HepG2 (cell line): ENCODE results near the gene ABL2. TPM values are rescaled to one million over a fixed set of nuclear protein-coding genes. Genes with fewer than 3 reads are reported as not detected.

Experiments used
- ATAC-seq: fragments of 200-7000 bp; cut with Tn5 transposase; 3 replicates; pipeline ENCODE4 v1.9.1; 2020; ENCODE audit warnings: mild to moderate bottlenecking, moderate library complexity
- BruUV-seq: library from RNA; stranded (reverse); fragments of 400-500 nt; replicated peaks from 2 replicates; lab custom pipeline; 2021; lab: Mats Ljungman, UMichigan
- CTCF ChIA-PET: fragments of 300-600 bp; formaldehyde crosslinking; extraction: SDS; loops from one replicate; lab custom pipeline; 2021; ENCODE audit warnings: low total read pairs, inconsistent platforms, low intra/inter-chr PET ratio; lab: Yijun Ruan, JAX
- POLR2A ChIA-PET: fragments of 350-600 bp; sonication (Branson Sonifier 250); formaldehyde crosslinking; loops from one replicate; lab custom pipeline; 2020; ENCODE audit warnings: antibody characterized with exemption, inconsistent platforms; lab: Yijun Ruan, JAX
- DNase-seq: peaks from one replicate; pipeline ENCODE4 v3.0.0-alpha.2; 2015; ENCODE audit warnings: low spot score
- FAIRE-seq: peaks from 3 replicates; lab custom pipeline; 2011; peaks lifted over from hg19 to GRCh38; lab: Jason Lieb, UNC
- H2AFZ ChIP-seq: one replicate; pipeline ENCODE4 v1.6.1; 2011; ENCODE audit warnings: low read length, inconsistent platforms
- H3K27ac ChIP-seq: fragments of 300-600 bp; 3 replicates; pipeline ENCODE4 v1.8.0; 2011; ENCODE audit warnings: mixed run types, mild to moderate bottlenecking, mixed read lengths, low read length, inconsistent platforms; ENCODE audit not compliant: insufficient read depth; ENCODE audit errors: extremely low read length
- H3K27me3 ChIP-seq, 2 experiments: fragments of 200-600 bp in 1 of 2; 2 replicates in 1 of 2; 3 replicates in 1 of 2; pipeline versions ENCODE4 v1.6.0 to v1.8.0; 2011; ENCODE audit warnings: low read length in 2 of 2, mild to moderate bottlenecking in 2 of 2, moderate library complexity in 2 of 2, inconsistent platforms in 1 of 2; ENCODE audit not compliant: insufficient read depth in 2 of 2, control insufficient read depth in 1 of 2
- H3K36me3 ChIP-seq, 2 experiments: fragments of 200-600 bp in 1 of 2; replicated peaks in 1 of 2; 2 replicates in 1 of 2; 3 replicates in 1 of 2; pipeline versions ENCODE4 v1.5.1 to v1.8.0; 2011; ENCODE audit warnings: low read length in 2 of 2, inconsistent platforms in 1 of 2; ENCODE audit not compliant: insufficient read depth in 2 of 2, control insufficient read depth in 1 of 2
- H3K4me1 ChIP-seq: 2 replicates; pipeline ENCODE4 v1.5.1; 2012; ENCODE audit warnings: low read length, inconsistent platforms; ENCODE audit not compliant: insufficient read depth
- H3K4me2 ChIP-seq: 2 replicates; pipeline ENCODE4 v1.6.0; 2011; ENCODE audit warnings: low read depth, low read length, inconsistent platforms
- H3K4me3 ChIP-seq, 3 experiments: fragments of 200-600 bp in 1 of 3; sonication (generic), shearing (Covaris generic) in 1 of 3; replicated peaks in 1 of 3; 2 replicates each; pipeline ENCODE4 v1.5.1; 2011 to 2016; ENCODE audit warnings: low read length in 3 of 3, inconsistent platforms in 2 of 3, low read depth in 2 of 3, mild to moderate bottlenecking in 2 of 3, control low read depth in 1 of 3, mixed read lengths in 1 of 3; ENCODE audit not compliant: insufficient read depth in 1 of 3
- H3K79me2 ChIP-seq: one replicate; pipeline ENCODE4 v1.6.1; 2011; ENCODE audit warnings: low read length, inconsistent platforms; ENCODE audit not compliant: insufficient read depth
- H3K9ac ChIP-seq: 2 replicates; pipeline ENCODE4 v1.6.0; 2011; ENCODE audit warnings: mild to moderate bottlenecking, low read depth, low read length, inconsistent platforms; ENCODE audit not compliant: insufficient read depth
- H3K9me3 ChIP-seq: 2 replicates; pipeline ENCODE4 v1.5.1; 2012; ENCODE audit warnings: mild to moderate bottlenecking, low read length
- H4K20me1 ChIP-seq: 2 replicates; pipeline ENCODE4 v1.6.0; 2011; ENCODE audit warnings: inconsistent platforms, mild to moderate bottlenecking, low read length, moderate library complexity; ENCODE audit not compliant: insufficient read depth
- SUZ12 ChIP-seq: fragments of 150-350 bp; IDR thresholded peaks from 2 replicates; pipeline ENCODE4 v1.6.1; 2014; ENCODE audit warnings: low read depth, low read length
- ZNF660 ChIP-seq: sonication (generic); formaldehyde crosslinking; IDR thresholded peaks from 2 replicates; pipeline ENCODE4 v1.5.1; 2020; ENCODE audit warnings: mild to moderate bottlenecking, low read depth, missing genetic modification reagents, borderline replicate concordance
- ZNF670 ChIP-seq: sonication (generic); formaldehyde crosslinking; IDR thresholded peaks from 2 replicates; pipeline ENCODE4 v1.8.0; 2022; ENCODE audit warnings: mild to moderate bottlenecking, missing genetic modification reagents, borderline replicate concordance
- WGBS: methylation state at CpG from one replicate; pipeline ENCODE4 v1.1.6; 2017; ENCODE audit warnings: low lambda C conversion rate; 5-methylcytosine and 5-hydroxymethylcytosine counted together
- in situ Hi-C: cut with HindIII; loops from 2 replicates; pipeline ENCODE4 v1.10.0; 2017; ENCODE audit warnings: low pct_unique_long_range_greater_than_20kb; ENCODE audit not compliant: extremely low pct_ligation_motif_present
- intact Hi-C: fragments of 100-400 bp; cut with micrococcal nuclease; formaldehyde crosslinking; loops from one replicate; pipeline ENCODE4 v1.10.0; 2022; ENCODE audit not compliant: unreplicated experiment
- polyA plus RNA-seq, 8 experiments: library from polyadenylated mRNA; depleted of rRNA in 3 of 8; stranded (reverse) in 7 of 8; unstranded in 1 of 8; fragments of >200 nt; fragmentation: Illumina TruSeq in 4 of 8; extraction: Trizol in 4 of 8; gene quantifications; 2 replicates each; pipeline versions ENCODE4 v1.2.1 to v1.2.3, GENCODE V29; 2011 to 2016; ENCODE audit warnings: low read depth in 4 of 8, missing spikeins in 1 of 8, mixed read lengths in 1 of 8; ENCODE audit not compliant: insufficient read depth in 1 of 8
- total RNA-seq, 5 experiments: library from RNA; depleted of rRNA; stranded (reverse); fragments of >200 nt; fragmentation: Illumina TruSeq; extraction: Trizol; gene quantifications; 2 replicates each; pipeline ENCODE4 v1.2.3, GENCODE V29; 2016; ENCODE audit warnings: low read depth in 1 of 5
- TF ChIP-seq, protein P1 (sequence below): sonication (generic); formaldehyde crosslinking; IDR thresholded peaks from 2 replicates; pipeline ENCODE4 v1.5.0; 2020; ENCODE audit warnings: mild to moderate bottlenecking, missing genetic modification reagents, moderate library complexity
- TF ChIP-seq, protein P2 (sequence below): sonication (generic); formaldehyde crosslinking; IDR thresholded peaks from 2 replicates; pipeline ENCODE4 v1.8.1; 2023; ENCODE audit warnings: missing genetic modification reagents, mild to moderate bottlenecking, borderline replicate concordance
- TF ChIP-seq, protein P3 (sequence below): sonication (generic); formaldehyde crosslinking; conservative IDR thresholded peaks from 2 replicates; pipeline ENCODE4 v1.4.0; 2020; ENCODE audit warnings: mild to moderate bottlenecking, missing genetic modification reagents, moderate library complexity
- TF ChIP-seq, protein P4 (sequence below): sonication (generic); formaldehyde crosslinking; IDR thresholded peaks from 2 replicates; pipeline ENCODE4 v1.8.0; 2022; ENCODE audit warnings: missing genetic modification reagents, mild to moderate bottlenecking, inconsistent platforms, borderline replicate concordance

The ABL2 gene
- total and polyA plus RNA-seq, 2 of the 13 experiments (the other 11 are each of a cell fraction or from before 2014, with no cell fraction given): 5.8 to 6.0 TPM

DNA sequence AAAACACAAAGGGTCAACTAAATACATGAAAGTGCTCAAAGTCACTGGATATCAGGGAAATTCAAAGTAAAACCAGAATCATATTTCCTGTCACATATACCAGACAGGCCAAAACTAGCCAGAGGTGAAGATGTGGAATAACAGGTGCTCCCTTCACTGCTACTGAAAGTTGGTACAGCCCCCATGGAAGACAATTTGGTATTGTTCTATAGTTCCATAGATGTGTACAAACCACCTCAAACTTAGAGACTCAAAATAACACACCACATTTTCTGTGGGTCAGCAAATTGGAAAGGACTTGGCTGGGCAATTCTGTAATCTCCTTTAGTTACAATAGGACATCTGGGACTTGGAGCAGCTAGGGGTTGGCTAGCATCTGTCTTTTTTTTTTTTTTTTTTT lies 39.6 kb upstream of the ABL2 start (continued):
- TF ChIP-seq, protein P1, sequence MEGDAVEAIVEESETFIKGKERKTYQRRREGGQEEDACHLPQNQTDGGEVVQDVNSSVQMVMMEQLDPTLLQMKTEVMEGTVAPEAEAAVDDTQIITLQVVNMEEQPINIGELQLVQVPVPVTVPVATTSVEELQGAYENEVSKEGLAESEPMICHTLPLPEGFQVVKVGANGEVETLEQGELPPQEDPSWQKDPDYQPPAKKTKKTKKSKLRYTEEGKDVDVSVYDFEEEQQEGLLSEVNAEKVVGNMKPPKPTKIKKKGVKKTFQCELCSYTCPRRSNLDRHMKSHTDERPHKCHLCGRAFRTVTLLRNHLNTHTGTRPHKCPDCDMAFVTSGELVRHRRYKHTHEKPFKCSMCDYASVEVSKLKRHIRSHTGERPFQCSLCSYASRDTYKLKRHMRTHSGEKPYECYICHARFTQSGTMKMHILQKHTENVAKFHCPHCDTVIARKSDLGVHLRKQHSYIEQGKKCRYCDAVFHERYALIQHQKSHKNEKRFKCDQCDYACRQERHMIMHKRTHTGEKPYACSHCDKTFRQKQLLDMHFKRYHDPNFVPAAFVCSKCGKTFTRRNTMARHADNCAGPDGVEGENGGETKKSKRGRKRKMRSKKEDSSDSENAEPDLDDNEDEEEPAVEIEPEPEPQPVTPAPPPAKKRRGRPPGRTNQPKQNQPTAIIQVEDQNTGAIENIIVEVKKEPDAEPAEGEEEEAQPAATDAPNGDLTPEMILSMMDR: no peak

DNA sequence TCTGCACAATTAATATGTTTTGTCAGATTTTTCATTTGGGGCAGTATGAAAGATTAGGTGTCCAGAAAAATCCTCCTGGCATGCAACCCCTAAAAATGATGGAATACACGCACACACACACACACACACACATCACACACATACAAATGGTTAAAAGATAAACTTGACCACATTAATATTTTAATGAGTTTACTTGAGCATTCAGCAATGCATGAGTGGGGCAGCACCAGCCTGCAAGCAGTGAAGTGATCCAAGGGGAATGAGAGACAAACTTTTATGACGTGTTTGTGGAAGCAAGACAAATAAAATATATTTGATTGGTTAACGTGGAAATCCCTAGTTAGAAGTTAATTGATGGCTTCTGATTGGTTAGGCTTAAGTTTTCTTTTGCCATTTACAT lies 35.0 kb upstream of the ABL2 start:
- no TSS peak for BruUV-seq

More for the DNA sequence above, 35.0 kb upstream of the ABL2 start:
- H3K4me2 ChIP-seq: no peak overlapping the region
- FAIRE-seq (no peak), DNase-seq (no peak), ATAC-seq (no peak)
- POLR2A ChIA-PET: no interaction called here
- no peak overlapping the region for H3K27ac ChIP-seq
- no peaks in the 10 kb centered on the region for H3K9me3 ChIP-seq
- H3K36me3 ChIP-seq: no peaks in the 10 kb centered on the region
- TF ChIP-seq, protein P2, sequence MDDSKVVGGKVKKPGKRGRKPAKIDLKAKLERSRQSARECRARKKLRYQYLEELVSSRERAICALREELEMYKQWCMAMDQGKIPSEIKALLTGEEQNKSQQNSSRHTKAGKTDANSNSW (CRISPR knock-in tag): no peak
- TF ChIP-seq ZNF660 (CRISPR knock-in tag) (no peak), ZNF670 (CRISPR knock-in tag) (no peak), SUZ12 (no peak)
- TF ChIP-seq, protein P3, sequence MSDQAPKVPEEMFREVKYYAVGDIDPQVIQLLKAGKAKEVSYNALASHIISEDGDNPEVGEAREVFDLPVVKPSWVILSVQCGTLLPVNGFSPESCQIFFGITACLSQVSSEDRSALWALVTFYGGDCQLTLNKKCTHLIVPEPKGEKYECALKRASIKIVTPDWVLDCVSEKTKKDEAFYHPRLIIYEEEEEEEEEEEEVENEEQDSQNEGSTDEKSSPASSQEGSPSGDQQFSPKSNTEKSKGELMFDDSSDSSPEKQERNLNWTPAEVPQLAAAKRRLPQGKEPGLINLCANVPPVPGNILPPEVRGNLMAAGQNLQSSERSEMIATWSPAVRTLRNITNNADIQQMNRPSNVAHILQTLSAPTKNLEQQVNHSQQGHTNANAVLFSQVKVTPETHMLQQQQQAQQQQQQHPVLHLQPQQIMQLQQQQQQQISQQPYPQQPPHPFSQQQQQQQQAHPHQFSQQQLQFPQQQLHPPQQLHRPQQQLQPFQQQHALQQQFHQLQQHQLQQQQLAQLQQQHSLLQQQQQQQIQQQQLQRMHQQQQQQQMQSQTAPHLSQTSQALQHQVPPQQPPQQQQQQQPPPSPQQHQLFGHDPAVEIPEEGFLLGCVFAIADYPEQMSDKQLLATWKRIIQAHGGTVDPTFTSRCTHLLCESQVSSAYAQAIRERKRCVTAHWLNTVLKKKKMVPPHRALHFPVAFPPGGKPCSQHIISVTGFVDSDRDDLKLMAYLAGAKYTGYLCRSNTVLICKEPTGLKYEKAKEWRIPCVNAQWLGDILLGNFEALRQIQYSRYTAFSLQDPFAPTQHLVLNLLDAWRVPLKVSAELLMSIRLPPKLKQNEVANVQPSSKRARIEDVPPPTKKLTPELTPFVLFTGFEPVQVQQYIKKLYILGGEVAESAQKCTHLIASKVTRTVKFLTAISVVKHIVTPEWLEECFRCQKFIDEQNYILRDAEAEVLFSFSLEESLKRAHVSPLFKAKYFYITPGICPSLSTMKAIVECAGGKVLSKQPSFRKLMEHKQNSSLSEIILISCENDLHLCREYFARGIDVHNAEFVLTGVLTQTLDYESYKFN: no peak
- TF ChIP-seq, protein P4, sequence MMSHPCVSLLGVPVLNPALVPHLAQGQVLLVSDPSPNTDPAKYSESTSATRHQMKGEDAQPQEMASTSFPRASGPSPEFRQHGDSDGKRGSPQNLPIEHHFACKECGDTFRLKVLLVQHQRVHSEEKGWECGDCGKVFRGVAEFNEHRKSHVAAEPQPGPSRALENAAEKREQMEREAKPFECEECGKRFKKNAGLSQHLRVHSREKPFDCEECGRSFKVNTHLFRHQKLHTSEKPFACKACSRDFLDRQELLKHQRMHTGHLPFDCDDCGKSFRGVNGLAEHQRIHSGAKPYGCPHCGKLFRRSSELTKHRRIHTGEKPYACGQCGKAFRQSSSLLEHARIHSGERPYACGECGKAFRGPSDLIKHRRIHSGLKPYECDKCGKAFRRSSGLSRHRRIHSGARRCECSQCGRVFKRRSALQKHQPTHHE: no peak
- in situ Hi-C loops: loop anchor here (25.0 kb wide), 1 partner anchor 323 kb away; the partner anchor contains the start of genes NPHS2 and TDRD5
- no peak overlapping the region for H2AFZ ChIP-seq
- WGBS: 34% methylated on average over 3 of the region's 3 CpGs
- intact Hi-C loops: no loop called here
- no peak overlapping the region for H3K9ac ChIP-seq
- H3K4me1 ChIP-seq: no peaks in the 10 kb centered on the region
- no peaks in the 10 kb centered on the region for H4K20me1 ChIP-seq
- H3K27me3 ChIP-seq: no peaks in the 10 kb centered on the region
- H3K79me2 ChIP-seq: no peaks in the 10 kb centered on the region
- no peak overlapping the region for H3K4me3 ChIP-seq
- CTCF ChIA-PET: no interaction called here
